GM12878 (cell line): ENCODE data around the gene KIF23. TPM values are rescaled to one million over a fixed set of nuclear protein-coding genes. Genes with fewer than 3 reads are reported as not detected.

Experiments used
- BACH1 ChIP-seq: fragments of 450-650 bp; IDR thresholded peaks from 2 replicates; pipeline ENCODE4 v1.6.1; 2017; ENCODE audit warnings: mild to moderate bottlenecking, borderline replicate concordance
- CEBPB ChIP-seq, 2 experiments: fragments of 150-350 bp in 1 of 2; IDR thresholded peaks; 2 replicates each; pipeline ENCODE4 v1.6.1; 2012 to 2014; ENCODE audit warnings: low read depth in 2 of 2, low read length in 2 of 2, borderline replicate concordance in 1 of 2, inconsistent platforms in 1 of 2
- CTCF ChIP-seq, 3 experiments: IDR thresholded peaks in 2 of 3; conservative IDR thresholded peaks in 1 of 3; 2 replicates each; pipeline ENCODE4 v1.5.1; 2011; ENCODE audit warnings: low read depth in 3 of 3, low read length in 3 of 3, mild to moderate bottlenecking in 3 of 3, control low read depth in 2 of 3, moderate library complexity in 2 of 3, inconsistent platforms in 1 of 3, mixed read lengths in 1 of 3; ENCODE audit not compliant: control insufficient read depth in 2 of 3, insufficient read depth in 1 of 3; ENCODE audit errors: extremely low read depth in 1 of 3
- EGR1 ChIP-seq, 2 experiments: IDR thresholded peaks; 1 replicate in 1 of 2; 2 replicates in 1 of 2; pipeline ENCODE4 v1.6.1; 2011 to 2012; ENCODE audit warnings: low read depth in 2 of 2, low read length in 2 of 2, borderline replicate concordance in 1 of 2, mild to moderate bottlenecking in 1 of 2, moderate library complexity in 1 of 2
- EZH2 ChIP-seq: IDR thresholded peaks from 2 replicates; pipeline ENCODE4 v1.6.1; 2012; ENCODE audit warnings: low read depth, mild to moderate bottlenecking, control low read depth, inconsistent platforms, low read length, borderline replicate concordance; ENCODE audit not compliant: control insufficient read depth
- FOXM1 ChIP-seq: IDR thresholded peaks from 2 replicates; pipeline ENCODE4 v1.6.1; 2012; ENCODE audit warnings: low read depth, mild to moderate bottlenecking, inconsistent platforms, low read length, moderate library complexity
- HSF1 ChIP-seq: fragments of 150-350 bp; IDR thresholded peaks from 2 replicates; pipeline ENCODE4 v1.6.1; 2014; ENCODE audit warnings: mild to moderate bottlenecking, low read depth, low read length
- IRF3 ChIP-seq: fragments of 450-650 bp; IDR thresholded peaks from 2 replicates; pipeline ENCODE4 v1.6.1; 2014; ENCODE audit warnings: mild to moderate bottlenecking
- MEF2B ChIP-seq: fragments of 450-650 bp; IDR thresholded peaks from 2 replicates; pipeline ENCODE4 v1.6.1; 2018; ENCODE audit warnings: mild to moderate bottlenecking, moderate library complexity; ENCODE audit not compliant: partially characterized antibody, poor library complexity, severe bottlenecking
- NKRF ChIP-seq: fragments of 450-650 bp; conservative IDR thresholded peaks from 2 replicates; pipeline ENCODE4 v1.6.1; 2017; ENCODE audit warnings: mild to moderate bottlenecking, moderate library complexity
- NR2C1 ChIP-seq: fragments of 450-650 bp; IDR thresholded peaks from 2 replicates; pipeline ENCODE4 v1.6.1; 2017; ENCODE audit warnings: antibody characterized with exemption, mild to moderate bottlenecking, moderate library complexity
- NR2F1 ChIP-seq: fragments of 450-650 bp; conservative IDR thresholded peaks from 2 replicates; pipeline ENCODE4 v1.6.1; 2017; ENCODE audit warnings: mild to moderate bottlenecking
- PAX5 ChIP-seq: IDR thresholded peaks from 2 replicates; pipeline ENCODE4 v1.6.1; 2011; ENCODE audit warnings: low read depth, low read length, borderline replicate concordance
- PKNOX1 ChIP-seq: fragments of 450-650 bp; IDR thresholded peaks from 2 replicates; pipeline ENCODE4 v1.6.1; 2016; ENCODE audit warnings: mild to moderate bottlenecking
- PML ChIP-seq: IDR thresholded peaks from 2 replicates; pipeline ENCODE4 v1.6.1; 2012; ENCODE audit warnings: low read length, inconsistent platforms
- RELA ChIP-seq: fragments of 450-650 bp; IDR thresholded peaks from 2 replicates; pipeline ENCODE4 v1.8.0; 2014; ENCODE audit warnings: borderline replicate concordance; ENCODE audit not compliant: partially characterized antibody
- SMARCA5 ChIP-seq: fragments of 450-650 bp; IDR thresholded peaks from 2 replicates; pipeline ENCODE4 v1.6.1; 2017; ENCODE audit warnings: mild to moderate bottlenecking
- TBL1XR1 ChIP-seq: IDR thresholded peaks from 2 replicates; pipeline ENCODE4 v1.6.1; 2012; ENCODE audit warnings: low read depth, low read length, improper control_type of control experiment
- WRNIP1 ChIP-seq: IDR thresholded peaks from 2 replicates; pipeline ENCODE4 v1.6.1; 2011; ENCODE audit warnings: low read depth, low read length, improper control_type of control experiment, borderline replicate concordance
- polyA plus RNA-seq, 11 experiments: library from polyadenylated mRNA; depleted of rRNA in 4 of 11; unstranded in 6 of 11; stranded (reverse) in 5 of 11; fragments of >200 nt; fragmentation: Nextera tagmentation in 4 of 11; fragmentation: Illumina TruSeq in 1 of 11; extraction: Ambion mirVana in 4 of 11; extraction: Trizol in 1 of 11; gene quantifications; 1 replicate in 1 of 11; 2 replicates in 10 of 11; pipeline versions ENCODE4 v1.2.1 to v1.2.3, GENCODE V29; 2011 to 2016; ENCODE audit warnings: inconsistent platforms in 2 of 11, missing spikeins in 2 of 11, low read depth in 1 of 11
- total RNA-seq, 4 experiments: library from RNA; depleted of rRNA in 3 of 4; stranded (reverse); fragments of >200 nt in 3 of 4; fragmentation: Illumina TruSeq in 1 of 4; extraction: Trizol in 1 of 4; gene quantifications; 2 replicates each; pipeline versions ENCODE4 v1.2.1 to v1.2.3, GENCODE V29; 2013 to 2021

Gene KIF23
- total and polyA plus RNA-seq, 10 of the 15 experiments (the other 5 are each of a cell fraction or from before 2014, with no cell fraction given), result 28.0 to 62.5 (median 46.6) TPM

- TF ChIP-seq CTCF (IDR thresholded peaks at IDR 0.05 in 2 of 3, conservative IDR thresholded peaks at IDR 0.05 in 1 of 3; ENCODE audit: control insufficient read depth in 2 of 3, extremely low read depth in 1 of 3, insufficient read depth in 1 of 3, low read depth in 3 of 3, low read length in 3 of 3), result peak; percentile 85 to 95 (median 86)
- TF ChIP-seq MEF2B, result no peak
- TF ChIP-seq EGR1 (IDR thresholded peaks at IDR 0.05; ENCODE audit: borderline replicate concordance in 1 of 2, low read depth in 2 of 2, low read length in 2 of 2), result 0 out of 3 replicates have a peak, but pooled peaks of 1 of the 2 experiments have one; percentile 36
- no peak for TF ChIP-seq FOXM1
- TF ChIP-seq PKNOX1, result no peak
- TF ChIP-seq HSF1, result no peak
- TF ChIP-seq NR2F1, result peak; percentile 55; the same call in 1 of the 2 replicates
- TF ChIP-seq EZH2, result no peak
- no peak for TF ChIP-seq BACH1
- no peak for TF ChIP-seq TBL1XR1
- peak; percentile 46; the same call in 1 of the 2 replicates for TF ChIP-seq NKRF
- TF ChIP-seq CEBPB (IDR thresholded peaks at IDR 0.05; ENCODE audit: borderline replicate concordance in 1 of 2, low read depth in 2 of 2, low read length in 2 of 2), result no peak
- no peak for TF ChIP-seq WRNIP1
- TF ChIP-seq SMARCA5, result peak; percentile 72; the same call in 1 of the 2 replicates
- peak; percentile 69 for TF ChIP-seq NR2C1
- TF ChIP-seq IRF3, result no peak
- peak; percentile 55; the same call in 1 of the 2 replicates for TF ChIP-seq PML
- TF ChIP-seq PAX5, result no peak
- TF ChIP-seq RELA, result peak; percentile 26
Observed at GRCh38 chr15:69462493-69463181, 48.5 kb downstream of the KIF23 start (continued).
